HepG2 (cell line): ENCODE measurements around the gene GPATCH3. TPM values are rescaled to one million over a fixed set of nuclear protein-coding genes. Genes with fewer than 3 reads are reported as not detected.
A peak's percentile ranks its signal among the peaks of the same experiment; 100 is the strongest.

Experiments
- ERF ChIP-seq: IDR thresholded peaks from 2 replicates; pipeline ENCODE4 v1.6.1; 2018; ENCODE audit warnings: missing biosample characterization, missing genetic modification reagents
- FOXK2 ChIP-seq: fragments of 450-650 bp; IDR thresholded peaks from 2 replicates; pipeline ENCODE4 v1.6.1; 2016
- GLMP ChIP-seq: sonication (generic); formaldehyde crosslinking; IDR thresholded peaks from 2 replicates; pipeline ENCODE4 v1.9.0; 2021; ENCODE audit warnings: missing genetic modification reagents, mild to moderate bottlenecking, borderline replicate concordance
- GPBP1L1 ChIP-seq: sonication (generic); formaldehyde crosslinking; IDR thresholded peaks from 2 replicates; pipeline ENCODE4 v1.5.0; 2020; ENCODE audit warnings: mild to moderate bottlenecking, missing genetic modification reagents
- KLF9 ChIP-seq: IDR thresholded peaks from 2 replicates; pipeline ENCODE4 v1.6.1; 2016; ENCODE audit warnings: low read depth
- MED13 ChIP-seq: sonication (generic); formaldehyde crosslinking; IDR thresholded peaks from 2 replicates; pipeline ENCODE4 v1.5.0; 2020; ENCODE audit warnings: missing genetic modification reagents
- MEIS2 ChIP-seq: sonication (generic); formaldehyde crosslinking; IDR thresholded peaks from 2 replicates; pipeline ENCODE4 v1.9.0; 2021; ENCODE audit warnings: mild to moderate bottlenecking, missing genetic modification reagents
- MYPOP ChIP-seq: sonication (generic); formaldehyde crosslinking; IDR thresholded peaks from 2 replicates; pipeline ENCODE4 v1.8.1; 2023; ENCODE audit warnings: mild to moderate bottlenecking, moderate library complexity, missing genetic modification reagents
- ZKSCAN5 ChIP-seq: sonication (generic); formaldehyde crosslinking; IDR thresholded peaks from 2 replicates; pipeline ENCODE4 v1.5.1; 2020; ENCODE audit warnings: mild to moderate bottlenecking, missing genetic modification reagents
- ZMYM2 ChIP-seq: sonication (generic); formaldehyde crosslinking; IDR thresholded peaks from 2 replicates; pipeline ENCODE4 v1.8.0; 2022; ENCODE audit warnings: mild to moderate bottlenecking, missing genetic modification reagents
- ZNF280D ChIP-seq: sonication (generic); formaldehyde crosslinking; IDR thresholded peaks from 2 replicates; pipeline ENCODE4 v1.5.1; 2020; ENCODE audit warnings: mild to moderate bottlenecking, missing genetic modification reagents
- ZNF382 ChIP-seq: sonication (generic); formaldehyde crosslinking; IDR thresholded peaks from 2 replicates; pipeline ENCODE4 v1.5.0; 2020; ENCODE audit warnings: missing genetic modification reagents, mild to moderate bottlenecking, borderline replicate concordance
- ZNF460 ChIP-seq: sonication (generic); formaldehyde crosslinking; IDR thresholded peaks from 2 replicates; pipeline ENCODE4 v1.5.1; 2020; ENCODE audit warnings: missing genetic modification reagents, mild to moderate bottlenecking, borderline replicate concordance
- ZSCAN20 ChIP-seq: sonication (generic); formaldehyde crosslinking; IDR thresholded peaks from 2 replicates; pipeline ENCODE4 v1.4.0; 2020; ENCODE audit warnings: missing genetic modification reagents, mild to moderate bottlenecking, borderline replicate concordance
- polyA plus RNA-seq, 8 experiments: library from polyadenylated mRNA; depleted of rRNA in 3 of 8; stranded (reverse) in 7 of 8; unstranded in 1 of 8; fragments of >200 nt; fragmentation: Illumina TruSeq in 4 of 8; extraction: Trizol in 4 of 8; gene quantifications; 2 replicates each; pipeline versions ENCODE4 v1.2.1 to v1.2.3, GENCODE V29; 2011 to 2016; ENCODE audit warnings: low read depth in 4 of 8, missing spikeins in 1 of 8, mixed read lengths in 1 of 8; ENCODE audit not compliant: insufficient read depth in 1 of 8
- total RNA-seq, 5 experiments: library from RNA; depleted of rRNA; stranded (reverse); fragments of >200 nt; fragmentation: Illumina TruSeq; extraction: Trizol; gene quantifications; 2 replicates each; pipeline ENCODE4 v1.2.3, GENCODE V29; 2016; ENCODE audit warnings: low read depth in 1 of 5
- TF ChIP-seq, protein P1 (sequence below): sonication (generic); formaldehyde crosslinking; IDR thresholded peaks from 2 replicates; pipeline ENCODE4 v1.4.0; 2020; ENCODE audit warnings: missing genetic modification reagents
- TF ChIP-seq, protein P2 (sequence below): IDR thresholded peaks from 2 replicates; pipeline ENCODE4 v1.6.1; 2016; ENCODE audit warnings: low read depth, borderline replicate concordance
- TF ChIP-seq, protein P3 (sequence below): sonication (generic); formaldehyde crosslinking; IDR thresholded peaks from 2 replicates; pipeline ENCODE4 v1.8.0; 2022; ENCODE audit warnings: missing genetic modification reagents, mild to moderate bottlenecking, borderline replicate concordance
- TF ChIP-seq, protein P4 (sequence below): sonication (generic); formaldehyde crosslinking; IDR thresholded peaks from 2 replicates; pipeline ENCODE4 v1.5.1; 2020; ENCODE audit warnings: mild to moderate bottlenecking, missing genetic modification reagents, borderline replicate concordance

GPATCH3 gene
- total and polyA plus RNA-seq, 2 of the 13 experiments (the other 11 are each of a cell fraction or from before 2014, with no cell fraction given), result 8.3 to 11.0 TPM

DNA sequence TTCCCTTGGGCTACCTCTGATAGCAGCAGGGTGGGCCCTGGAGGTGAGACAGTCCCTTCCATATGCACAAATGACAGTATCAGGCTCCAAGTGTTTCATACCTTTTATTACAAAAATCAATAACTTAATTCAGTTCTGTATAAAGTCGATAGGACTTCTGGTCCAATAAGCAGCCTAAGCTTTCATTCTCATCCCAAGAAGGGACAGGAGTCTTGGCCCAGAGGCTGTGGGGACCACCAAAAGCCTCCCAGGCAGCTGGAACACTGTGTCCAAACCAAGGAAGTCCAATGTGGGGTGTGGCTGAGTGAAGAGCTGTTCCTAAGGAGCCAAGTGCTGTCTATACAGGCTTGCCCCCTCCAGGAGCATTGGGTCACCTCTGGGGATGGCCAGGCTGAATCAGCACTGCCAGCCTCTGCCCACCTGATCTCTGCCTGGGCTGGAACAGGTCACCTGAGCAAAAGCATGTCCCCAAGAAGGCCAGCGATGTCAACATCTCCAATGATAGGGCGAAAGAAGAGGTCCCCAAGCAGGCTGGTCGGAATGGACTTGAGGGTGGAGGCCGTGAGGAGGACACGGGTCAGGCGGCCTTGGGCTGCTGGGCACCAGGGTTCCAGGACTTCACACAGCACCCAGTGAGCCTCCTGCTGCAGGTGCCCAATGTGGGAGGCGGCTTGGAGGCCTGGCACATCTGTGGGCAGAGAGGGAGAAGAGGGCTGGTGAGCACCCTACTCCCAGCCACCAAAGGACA, 11.3 kb upstream of the GPATCH3 start (continued):
- TF ChIP-seq, protein P1, sequence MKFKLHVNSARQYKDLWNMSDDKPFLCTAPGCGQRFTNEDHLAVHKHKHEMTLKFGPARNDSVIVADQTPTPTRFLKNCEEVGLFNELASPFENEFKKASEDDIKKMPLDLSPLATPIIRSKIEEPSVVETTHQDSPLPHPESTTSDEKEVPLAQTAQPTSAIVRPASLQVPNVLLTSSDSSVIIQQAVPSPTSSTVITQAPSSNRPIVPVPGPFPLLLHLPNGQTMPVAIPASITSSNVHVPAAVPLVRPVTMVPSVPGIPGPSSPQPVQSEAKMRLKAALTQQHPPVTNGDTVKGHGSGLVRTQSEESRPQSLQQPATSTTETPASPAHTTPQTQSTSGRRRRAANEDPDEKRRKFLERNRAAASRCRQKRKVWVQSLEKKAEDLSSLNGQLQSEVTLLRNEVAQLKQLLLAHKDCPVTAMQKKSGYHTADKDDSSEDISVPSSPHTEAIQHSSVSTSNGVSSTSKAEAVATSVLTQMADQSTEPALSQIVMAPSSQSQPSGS (CRISPR knock-in tag), result no peak
- TF ChIP-seq GLMP (no peak), KLF9 (CRISPR knock-in tag) (no peak), MED13 (no peak), ZNF382 (CRISPR knock-in tag) (no peak), ZKSCAN5 (CRISPR knock-in tag) (no peak), ERF (CRISPR knock-in tag) (no peak), GPBP1L1 (CRISPR knock-in tag) (no peak), ZNF280D (CRISPR knock-in tag) (no peak), MEIS2 (CRISPR knock-in tag) (no peak), ZNF460 (no peak), MYPOP (no peak), ZSCAN20 (CRISPR knock-in tag) (no peak), ZMYM2 (CRISPR knock-in tag) (no peak), FOXK2 (no peak)
- TF ChIP-seq, protein P2, sequence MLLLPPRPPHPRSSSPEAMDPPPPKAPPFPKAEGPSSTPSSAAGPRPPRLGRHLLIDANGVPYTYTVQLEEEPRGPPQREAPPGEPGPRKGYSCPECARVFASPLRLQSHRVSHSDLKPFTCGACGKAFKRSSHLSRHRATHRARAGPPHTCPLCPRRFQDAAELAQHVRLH (CRISPR knock-in tag), result no peak
- TF ChIP-seq, protein P3, sequence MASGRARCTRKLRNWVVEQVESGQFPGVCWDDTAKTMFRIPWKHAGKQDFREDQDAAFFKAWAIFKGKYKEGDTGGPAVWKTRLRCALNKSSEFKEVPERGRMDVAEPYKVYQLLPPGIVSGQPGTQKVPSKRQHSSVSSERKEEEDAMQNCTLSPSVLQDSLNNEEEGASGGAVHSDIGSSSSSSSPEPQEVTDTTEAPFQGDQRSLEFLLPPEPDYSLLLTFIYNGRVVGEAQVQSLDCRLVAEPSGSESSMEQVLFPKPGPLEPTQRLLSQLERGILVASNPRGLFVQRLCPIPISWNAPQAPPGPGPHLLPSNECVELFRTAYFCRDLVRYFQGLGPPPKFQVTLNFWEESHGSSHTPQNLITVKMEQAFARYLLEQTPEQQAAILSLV, result 0 out of 2 replicates have a peak, but pooled peaks have one; percentile 72
- TF ChIP-seq, protein P4, sequence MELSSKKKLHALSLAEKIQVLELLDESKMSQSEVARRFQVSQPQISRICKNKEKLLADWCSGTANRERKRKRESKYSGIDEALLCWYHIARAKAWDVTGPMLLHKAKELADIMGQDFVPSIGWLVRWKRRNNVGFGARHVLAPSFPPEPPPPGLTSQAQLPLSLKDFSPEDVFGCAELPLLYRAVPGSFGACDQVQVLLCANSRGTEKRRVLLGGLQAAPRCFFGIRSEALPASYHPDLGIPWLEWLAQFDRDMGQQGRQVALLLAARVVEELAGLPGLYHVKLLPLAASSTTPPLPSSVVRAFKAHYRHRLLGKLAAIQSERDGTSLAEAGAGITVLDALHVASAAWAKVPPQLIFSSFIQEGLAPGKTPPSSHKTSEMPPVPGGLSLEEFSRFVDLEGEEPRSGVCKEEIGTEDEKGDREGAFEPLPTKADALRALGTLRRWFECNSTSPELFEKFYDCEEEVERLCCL (CRISPR knock-in tag), result no peak
